Fibroblast of skin of back (primary cell): ENCODE results near the gene TENM4.
A peak's percentile ranks its signal among the peaks of the same experiment; 100 is the strongest.
"Not testable (repeated sequence)": the region's sequence is repeated elsewhere in the genome, so short reads cannot be mapped to it uniquely, and the experiment has no call there.

Experiments used
- DNase-seq: peaks from one replicate; pipeline ENCODE4 v3.0.0-alpha.2; 2013

Gene TENM4

DNA sequence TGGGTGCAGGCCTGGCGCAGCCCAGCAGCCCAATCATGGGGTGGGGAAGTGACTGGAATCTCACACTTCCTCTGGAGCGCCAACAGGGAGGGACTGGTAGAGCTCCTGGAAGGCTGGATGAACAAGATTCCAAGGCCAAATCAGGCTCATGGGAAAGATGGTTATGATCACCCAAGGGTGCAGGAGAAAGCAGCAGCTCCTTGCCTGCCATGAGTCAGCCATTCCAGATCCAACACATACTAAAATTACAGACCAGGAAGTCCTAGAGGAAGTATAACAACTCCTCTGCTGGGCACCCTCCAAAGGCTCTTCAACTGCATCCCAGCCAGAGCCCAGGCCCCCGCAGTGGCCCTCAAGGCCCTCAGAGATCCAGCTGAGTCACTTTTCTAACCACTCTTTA lies 427.3 kb downstream of the TENM4 start:
- DNase-seq = peak; percentile 11

DNA sequence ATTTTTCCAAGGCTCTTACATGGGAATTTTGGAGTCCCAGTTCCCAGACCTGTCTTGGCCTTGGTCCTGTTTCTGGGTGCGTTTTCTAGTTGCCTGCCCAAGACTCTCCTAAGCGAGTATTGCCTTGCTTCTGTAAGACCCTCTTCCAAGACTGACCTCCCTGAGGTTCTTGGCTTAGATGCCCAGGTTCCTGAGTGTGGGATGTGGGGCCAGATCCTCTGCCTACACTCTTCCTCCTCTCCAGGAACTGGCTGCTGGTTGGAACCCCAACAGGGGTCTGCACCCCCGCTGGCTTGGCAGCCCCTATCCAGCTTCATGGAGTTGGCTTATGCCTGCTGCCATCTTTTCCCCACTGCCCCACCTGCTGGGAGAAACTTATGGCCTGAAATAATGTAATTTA lies 429.5 kb downstream of the TENM4 start:
- DNase-seq = no peak

DNA sequence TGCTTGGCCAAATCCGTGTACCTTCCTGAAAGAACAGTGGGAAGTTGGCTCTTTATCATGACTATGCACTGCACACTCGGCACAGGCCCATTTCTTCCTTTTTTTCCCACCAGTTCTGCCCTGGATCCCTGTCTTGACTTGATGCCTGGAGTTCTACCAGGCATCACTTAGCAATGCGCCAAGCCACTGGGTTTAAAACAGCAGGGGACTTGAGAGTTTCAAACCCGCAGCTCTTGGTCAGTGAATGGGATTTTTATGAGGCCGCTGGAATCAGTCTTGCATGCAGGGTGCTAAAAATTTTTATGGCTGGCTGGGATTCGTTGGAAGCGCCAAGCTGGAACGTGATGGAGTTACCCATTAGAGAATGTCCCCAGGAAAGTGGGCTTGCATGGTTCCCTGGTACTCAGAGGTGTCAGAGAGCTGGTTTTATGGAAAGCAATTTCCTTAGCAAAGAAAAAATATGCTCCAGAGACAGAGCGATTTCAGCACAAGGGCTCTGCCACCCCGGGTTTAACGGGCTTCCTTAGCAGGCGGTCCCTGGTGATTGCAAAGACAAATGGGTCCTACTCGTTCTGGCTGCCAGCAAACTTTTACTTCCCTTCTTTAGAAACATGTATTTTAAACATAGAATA lies 432.9 kb downstream of the TENM4 start:
- no peak for DNase-seq

DNA sequence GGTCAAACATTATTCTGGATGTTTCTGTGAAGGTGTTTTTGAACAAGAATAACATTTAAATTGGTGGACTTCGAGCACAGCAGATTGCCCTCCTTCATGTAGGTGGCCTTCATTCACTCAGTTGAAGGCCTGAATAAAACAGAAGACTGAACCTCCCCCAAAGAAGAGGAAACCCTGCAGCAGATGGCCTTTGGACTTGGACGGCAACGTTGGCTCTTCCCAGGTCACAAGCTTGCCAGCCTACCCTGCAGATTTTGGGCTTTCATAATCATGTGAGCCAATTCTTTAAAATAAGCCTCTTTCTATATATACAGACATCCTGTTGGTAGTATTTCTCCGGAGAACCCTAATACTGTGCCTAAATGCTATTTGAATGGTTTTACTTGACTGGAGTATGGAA lies 434.0 kb downstream of the TENM4 start:
- DNase-seq = no peak

DNA sequence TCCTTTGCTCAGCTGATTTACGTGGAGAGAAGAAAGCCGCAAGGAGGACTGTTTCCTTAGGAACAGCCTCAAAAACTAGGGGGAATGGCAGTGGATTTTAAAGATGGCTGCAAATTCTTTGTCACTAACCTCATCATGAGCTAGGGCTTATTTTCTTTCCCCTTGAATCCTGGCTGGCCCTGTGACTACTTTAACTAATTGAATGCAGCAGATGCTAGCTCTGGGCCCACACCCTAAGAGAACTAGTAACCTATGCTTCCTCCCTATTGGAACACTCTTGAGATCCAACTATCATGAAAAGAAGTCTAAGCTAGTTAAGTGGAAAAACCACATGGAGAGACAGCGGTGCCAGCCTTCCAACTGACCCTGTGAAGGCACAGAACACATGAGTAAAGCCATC lies 444.8 kb downstream of the TENM4 start:
- DNase-seq = no peak

DNA sequence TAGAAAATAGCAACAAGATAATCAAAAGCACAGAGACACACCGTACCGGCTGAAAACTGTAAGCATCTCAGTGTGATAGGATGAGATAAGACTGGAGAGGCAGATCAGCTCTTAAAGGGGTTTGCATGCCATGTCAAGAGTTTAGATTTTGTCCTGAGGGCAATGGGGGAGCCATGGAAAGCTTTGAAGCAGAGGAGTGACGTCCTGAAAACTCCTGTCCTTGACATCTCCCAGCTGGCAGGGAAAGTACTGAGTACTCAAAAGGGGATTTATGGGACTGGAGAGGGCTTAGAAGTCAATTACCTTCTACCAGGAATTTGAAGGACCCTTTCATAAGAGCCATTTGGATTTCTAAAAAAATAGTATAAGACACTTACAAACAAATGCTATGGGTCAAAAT lies 445.7 kb downstream of the TENM4 start:
- no peak for DNase-seq

DNA sequence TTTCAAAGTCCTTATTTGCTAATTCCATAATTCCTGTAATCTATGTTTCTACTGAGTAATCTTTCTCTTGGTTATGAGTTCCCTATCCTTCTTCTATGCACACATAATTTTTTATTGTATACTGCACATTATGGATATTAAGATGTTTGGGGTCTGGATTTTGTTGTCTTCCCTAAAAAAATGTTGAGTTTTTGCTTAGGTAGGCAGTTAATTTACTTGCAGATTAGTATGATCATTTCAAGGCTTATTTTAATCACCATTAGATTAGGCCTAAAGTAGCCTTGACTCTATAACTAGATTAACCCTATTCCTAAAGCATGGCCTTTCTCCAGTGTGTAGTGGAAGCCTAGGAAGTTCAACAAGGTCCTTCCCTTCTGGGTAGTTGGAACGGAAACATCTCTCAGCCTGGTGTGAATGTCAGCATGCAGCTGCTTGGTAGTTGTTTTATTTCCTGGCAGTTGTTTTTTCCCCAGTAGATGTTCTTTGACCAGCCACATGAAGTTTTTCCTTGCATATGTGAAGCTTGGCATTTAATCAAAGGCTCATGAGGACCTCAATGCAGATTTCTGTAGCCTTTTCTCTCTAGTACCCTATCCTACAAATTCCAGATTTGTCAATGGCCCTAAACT lies 446.9 kb downstream of the TENM4 start:
- no peak for DNase-seq

DNA sequence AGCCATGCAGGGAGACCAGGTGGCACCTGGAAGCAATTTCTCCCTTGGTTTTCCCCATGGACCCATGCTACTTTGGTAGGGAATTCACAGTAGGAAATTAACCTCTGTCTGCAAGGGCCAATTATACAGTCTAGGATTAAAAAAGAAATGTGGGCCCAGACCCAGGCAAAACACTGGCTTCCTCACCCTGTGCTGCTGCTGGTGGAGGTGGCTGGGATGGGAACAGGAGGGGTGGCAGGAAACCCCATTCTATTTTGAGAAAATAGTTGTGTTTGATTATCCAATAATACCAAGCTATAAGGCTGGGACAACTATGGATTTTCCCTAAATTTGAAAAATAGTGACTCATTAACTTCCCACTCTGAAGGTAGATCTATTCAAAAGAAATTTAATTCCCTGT lies 449.1 kb downstream of the TENM4 start:
- no peak for DNase-seq

DNA sequence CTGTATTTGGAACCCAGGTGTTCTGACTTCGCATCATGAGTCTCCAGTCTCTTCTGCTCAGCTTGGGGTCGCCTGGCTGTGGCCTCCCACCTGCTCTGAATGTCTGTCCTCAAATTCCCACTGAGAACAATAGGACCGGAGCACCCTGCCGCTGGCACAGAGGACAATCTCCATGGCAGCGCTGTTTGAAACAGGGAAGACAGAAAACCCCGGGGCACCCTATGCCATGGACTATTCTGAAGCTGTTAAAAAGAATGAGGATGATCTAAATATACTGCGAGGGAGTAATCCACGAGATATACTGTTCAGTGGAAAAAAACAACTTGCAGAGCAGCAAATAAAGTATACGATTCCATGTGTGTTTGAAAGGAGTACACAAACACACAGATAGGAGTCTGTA lies 450.6 kb downstream of the TENM4 start:
- DNase-seq = no peak

DNA sequence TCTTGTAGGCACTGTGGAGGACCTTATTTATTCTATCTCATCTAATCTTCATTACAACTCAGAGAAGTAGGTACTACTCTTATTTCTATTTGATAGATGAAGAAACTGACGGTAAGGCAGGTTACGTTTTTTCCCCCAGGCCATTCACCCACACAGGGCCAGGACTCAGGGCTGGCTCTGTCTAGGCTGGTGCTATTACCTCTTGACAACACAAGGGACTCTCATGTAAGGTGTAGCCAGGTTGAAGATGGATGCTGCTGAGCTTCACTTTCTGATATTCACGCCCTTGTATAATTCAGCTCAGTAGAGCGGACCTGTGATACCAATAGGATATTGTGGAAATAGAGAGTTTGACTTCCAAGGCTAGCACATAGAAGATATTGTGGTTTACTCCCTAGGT lies 453.1 kb downstream of the TENM4 start:
- no peak for DNase-seq

DNA sequence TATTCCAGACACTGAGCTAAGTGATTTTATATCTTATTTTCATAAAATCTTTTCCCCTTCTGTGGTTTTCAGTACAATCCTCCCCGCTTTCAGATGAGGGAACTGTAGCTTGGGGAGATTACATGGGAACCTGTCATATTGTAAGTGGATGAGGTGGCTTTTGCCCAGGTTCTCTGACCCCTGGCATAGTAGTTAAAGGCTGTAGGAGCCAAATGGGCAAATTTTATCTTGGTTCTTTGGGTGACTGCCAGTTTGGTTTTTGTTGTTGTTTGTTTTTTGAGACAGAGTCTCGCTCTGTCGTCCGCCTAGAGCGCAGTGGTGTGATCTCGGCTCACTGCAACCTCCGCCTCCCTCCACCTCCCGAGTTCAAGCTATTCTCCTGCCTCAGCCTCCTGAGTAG lies 454.5 kb downstream of the TENM4 start:
- no peak for DNase-seq

DNA sequence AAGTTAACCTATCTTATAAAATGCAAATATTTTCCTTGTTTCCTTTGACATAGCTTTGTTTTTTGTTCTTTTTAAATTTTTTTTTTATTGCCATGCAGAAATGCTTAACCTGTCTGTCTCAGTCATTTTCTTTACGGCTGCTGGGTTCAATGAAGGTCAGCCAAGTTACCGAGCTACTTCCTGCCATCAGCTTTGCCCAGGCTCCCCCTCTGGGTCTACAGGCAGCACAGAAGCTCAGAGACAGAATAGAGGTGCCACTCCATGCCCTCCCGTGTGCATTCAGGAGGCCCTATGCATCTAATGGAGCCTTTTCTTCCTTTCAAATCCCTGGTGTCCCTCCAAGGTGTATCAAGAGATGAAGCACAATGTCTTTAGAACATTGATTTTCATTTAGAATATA lies 455.2 kb downstream of the TENM4 start:
- no peak for DNase-seq

DNA sequence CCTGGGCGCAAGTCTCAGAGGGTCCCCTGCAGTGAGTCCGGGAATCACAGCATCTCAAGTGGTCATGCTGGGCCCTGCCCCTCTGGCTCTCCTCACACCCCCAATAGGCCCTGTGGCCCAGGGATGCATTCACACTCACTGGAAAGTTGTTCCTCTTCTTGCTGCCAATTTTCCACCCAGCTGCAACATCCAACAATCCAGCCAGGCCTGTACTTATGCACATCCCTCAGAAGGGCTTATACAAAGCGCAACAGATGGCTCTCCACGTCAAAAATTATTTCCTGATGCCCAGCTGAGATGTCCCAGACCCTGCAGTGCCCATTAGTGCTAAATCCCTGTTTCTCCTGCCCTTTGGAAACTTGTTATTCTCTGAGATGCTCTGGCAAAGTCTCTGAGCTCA lies 458.4 kb downstream of the TENM4 start:
- DNase-seq = no peak

DNA sequence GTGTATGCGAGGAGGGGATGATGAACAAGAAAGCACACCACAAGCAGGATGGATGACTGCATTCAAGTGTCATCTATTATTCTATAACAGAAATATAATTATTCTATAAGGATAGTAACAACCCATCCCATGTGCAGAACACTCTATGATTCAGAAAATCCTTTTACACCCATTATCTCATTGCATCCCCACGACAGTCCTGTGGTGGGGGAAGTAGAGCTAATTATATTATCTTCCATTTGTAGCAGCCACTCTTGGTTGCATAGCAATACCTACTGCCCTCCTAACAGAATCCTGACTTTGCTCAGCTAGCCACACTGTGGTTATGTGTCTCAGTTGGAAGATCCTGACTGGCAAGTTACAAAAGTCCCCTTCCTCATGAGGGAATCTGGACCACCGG lies 459.7 kb downstream of the TENM4 start:
- DNase-seq = no peak

DNA sequence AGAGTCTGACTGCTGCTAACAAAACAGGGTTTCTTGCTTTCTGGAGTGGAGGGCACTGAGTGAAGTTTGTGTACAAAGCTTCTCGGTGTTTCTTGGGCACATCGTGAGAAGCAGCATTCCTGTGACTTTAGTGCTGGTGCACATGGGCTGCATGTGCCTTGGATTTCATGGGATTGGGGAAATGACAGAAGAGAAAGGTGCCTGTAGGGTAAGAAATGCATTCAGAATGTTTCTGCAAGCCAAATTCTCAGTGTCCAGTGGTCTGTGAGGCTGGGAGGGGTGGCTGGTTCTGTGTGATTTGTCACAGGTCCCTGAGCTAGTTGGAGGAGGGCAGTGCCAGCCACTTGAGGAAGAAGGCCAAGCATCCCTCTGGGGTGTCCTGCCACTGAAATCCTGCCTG lies 462.0 kb downstream of the TENM4 start:
- DNase-seq = no peak

DNA sequence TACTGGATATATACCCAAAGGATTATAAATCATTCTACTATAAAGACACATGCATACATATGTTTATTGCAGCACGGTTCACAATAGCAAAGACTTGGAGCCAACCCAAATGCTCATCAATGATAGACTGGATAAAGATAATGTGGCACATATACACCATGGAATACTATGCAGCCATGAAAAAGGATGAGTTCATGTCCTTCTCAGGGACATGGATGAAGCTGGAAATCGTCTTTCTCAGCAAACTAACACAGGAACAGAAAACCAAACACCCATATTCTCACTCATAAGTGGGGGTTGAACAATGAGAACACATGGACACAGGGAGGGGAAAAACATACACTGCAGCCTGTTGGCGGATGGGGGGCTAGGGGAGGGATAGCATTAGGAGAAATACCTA lies 463.0 kb downstream of the TENM4 start:
- not testable (repeated sequence) for DNase-seq

DNA sequence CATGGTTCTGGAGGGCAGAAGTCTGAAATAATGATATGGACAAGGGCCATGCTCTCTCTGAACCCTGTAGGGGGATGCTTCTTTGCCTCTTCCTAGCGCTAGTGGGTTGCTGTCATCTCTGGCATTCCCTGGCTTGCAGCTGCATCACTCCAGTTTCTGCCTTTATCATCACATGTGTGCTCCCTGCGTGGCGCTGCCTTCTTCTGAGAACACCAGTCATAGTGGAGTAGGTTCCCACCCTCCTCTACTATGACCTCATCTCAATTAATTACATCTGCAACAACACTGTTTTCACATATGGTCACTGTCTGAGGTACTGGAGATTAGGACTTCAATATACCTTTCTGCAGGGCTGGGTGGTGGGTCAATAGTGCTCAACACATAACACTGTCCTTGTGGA lies 463.8 kb downstream of the TENM4 start:
- no peak for DNase-seq

DNA sequence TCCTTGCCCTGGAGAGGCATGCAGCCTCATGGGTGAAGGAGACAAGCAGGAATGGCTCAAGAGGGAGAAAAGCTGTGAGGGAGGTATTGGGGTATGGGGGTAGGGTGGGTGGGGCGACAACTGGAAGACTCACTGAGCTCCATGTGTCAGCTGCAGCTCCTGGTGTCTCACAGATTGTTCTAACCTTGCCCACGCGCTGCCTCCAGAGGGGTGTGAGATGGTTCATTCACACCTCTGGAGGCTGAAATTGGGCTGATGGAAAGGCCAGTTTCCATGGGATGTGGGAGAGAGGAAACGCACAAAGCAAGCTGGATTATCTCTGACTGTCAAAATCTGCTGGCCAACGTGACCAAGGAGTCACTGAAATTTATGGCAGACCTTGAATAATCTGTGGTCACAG lies 465.7 kb downstream of the TENM4 start:
- DNase-seq = no peak

DNA sequence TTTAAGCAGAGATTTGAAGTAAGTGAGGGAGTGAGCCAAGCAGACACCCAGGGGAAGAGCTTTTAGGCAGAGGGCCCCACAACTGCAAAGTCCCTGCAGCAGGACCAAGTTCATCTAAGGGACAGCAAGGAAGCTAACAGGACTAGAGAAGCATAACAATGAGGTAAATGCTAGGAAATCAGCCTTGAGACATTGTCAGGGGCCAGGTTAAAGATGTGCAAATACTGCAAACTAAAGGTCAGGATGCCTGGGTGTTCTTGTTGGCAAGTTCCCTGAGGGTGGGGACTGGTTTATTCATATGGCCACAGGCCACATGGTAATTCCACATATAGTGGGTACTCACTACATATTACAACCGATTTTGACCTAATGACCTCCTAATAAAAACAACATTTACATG lies 467.0 kb downstream of the TENM4 start:
- no peak for DNase-seq

DNA sequence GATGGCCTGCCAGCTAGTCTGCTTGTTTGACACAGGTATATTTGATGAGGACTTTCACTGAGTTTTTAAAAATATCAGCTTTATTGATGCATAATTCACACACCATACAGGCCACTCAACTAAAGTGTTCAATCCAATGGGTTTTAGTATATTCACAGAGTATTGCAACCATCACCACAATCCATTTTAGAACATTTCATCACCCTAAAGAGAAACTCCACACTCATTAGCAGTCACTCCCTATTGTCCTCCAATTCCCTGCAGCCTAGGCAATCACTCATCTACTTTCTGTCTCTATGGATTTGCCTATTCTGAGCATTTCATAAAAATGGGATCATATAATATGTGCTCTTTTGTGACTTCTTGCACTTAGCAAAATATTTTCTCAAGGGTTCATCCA lies 468.2 kb downstream of the TENM4 start:
- DNase-seq = no peak

DNA sequence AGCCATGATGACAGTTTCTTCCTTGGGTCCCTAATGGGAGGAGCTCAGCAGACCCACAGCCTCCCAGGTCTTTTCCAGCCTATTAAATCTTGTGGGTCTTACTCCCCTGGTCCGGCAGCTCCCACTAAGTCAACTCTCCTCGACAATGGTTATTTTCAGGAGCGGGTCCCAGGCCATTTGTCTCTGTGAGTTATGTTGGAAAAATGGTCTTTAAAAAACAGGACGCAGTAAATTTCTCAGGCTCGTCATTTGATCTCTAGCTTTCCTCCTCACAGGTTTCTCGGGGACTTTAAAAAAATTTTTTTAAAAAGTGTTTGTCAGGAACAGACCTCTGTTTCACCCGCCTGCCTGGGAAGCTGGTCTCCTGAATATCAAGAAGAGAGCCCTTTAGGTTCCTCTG lies 468.7 kb downstream of the TENM4 start:
- no peak for DNase-seq

DNA sequence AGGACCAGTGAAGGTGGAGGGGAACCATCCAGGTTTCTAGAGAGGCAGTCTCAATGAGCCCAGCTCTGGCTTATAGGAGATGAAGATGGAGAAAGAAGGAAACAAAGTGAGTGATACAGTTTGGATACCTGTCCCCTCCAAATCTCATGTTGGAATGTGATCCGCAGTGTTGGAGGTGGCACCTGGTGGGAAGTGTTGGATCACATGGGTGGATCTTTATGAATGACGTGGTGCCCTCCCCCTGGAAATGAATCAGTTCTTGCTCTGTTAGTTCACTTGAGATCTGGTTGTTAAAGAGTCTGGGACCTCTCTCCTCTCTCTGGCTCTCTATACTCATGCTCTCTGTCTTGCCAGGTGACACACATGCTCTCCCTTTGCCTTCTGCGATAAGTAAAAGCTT lies 473.0 kb downstream of the TENM4 start:
- DNase-seq = no peak

DNA sequence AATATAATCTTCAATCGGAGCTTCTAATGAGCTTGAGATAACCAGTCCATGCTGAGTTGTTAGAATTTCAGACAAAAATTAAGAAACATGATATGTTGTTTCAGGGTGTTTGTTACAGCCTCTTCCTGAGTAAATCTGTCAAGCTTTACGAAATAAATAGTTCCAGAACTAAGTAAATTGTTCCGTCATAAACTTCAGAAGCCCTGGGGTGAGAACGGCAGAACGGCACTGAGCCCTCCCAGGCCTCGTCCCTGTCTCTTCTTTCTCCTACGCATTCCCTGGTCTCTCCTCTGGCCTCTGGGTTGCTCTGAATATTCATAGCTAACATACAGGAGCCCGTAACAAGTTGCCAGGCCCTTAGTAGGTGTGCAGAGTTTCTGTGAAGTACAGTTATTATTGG lies 475.4 kb downstream of the TENM4 start:
- DNase-seq = no peak

DNA sequence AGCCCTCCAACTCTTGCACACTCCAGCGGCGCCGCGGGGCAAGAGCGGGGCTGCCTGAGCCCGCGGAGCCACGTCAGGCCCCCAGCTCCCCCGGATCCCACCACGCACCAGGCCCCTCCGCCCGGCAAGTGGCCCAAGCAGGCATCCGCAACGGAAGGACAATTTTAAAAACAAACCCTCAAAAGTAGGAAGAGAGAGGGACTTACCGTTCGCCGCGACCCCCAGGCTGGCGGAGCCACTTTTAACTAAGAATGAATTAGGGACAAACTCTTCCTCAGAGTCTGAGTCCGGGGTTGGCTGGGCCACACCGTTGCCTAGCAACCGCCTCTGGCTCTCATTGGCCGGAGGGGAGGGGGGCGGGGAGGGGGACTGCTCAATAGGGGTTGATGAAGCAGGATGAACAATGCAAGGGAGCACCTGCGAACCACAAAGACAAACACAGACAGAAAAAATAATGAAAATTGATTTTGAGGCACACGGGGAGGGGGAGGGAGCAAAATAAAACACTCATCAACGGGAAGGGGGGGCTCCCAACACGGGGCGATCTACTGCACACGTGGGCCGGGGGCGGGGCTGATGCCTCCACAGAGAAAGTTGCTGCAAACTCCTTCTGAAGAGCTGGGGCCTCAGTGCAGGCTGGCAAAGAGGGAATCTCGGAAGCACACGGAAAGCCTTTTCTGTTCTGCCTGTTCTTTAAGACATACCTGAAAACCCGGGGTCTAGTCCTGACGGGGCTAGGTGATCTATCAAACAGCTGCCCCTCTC lies 478.7 kb downstream of the TENM4 start:
- peak; percentile 42 for DNase-seq
